Fibroblast of skin of scalp (primary cell): ENCODE data around the gene LRRC27.

ENCODE experiments used
- DNase-seq: peaks from one replicate; pipeline ENCODE4 v3.0.0-alpha.2; 2013

LRRC27 gene

GRCh38 chr10:132391676-132392020, 59.7 kb downstream of the LRRC27 start:
- DNase-seq, result no peak

- no peak for DNase-seq
These were observed 60.3 kb downstream of the LRRC27 start for GRCh38 chr10:132392184-132392800.

- no peak for DNase-seq
These were observed 61.1 kb downstream of the LRRC27 start for GRCh38 chr10:132392811-132393694.

- DNase-seq, result no peak
These were observed 61.7 kb downstream of the LRRC27 start for GRCh38 chr10:132393695-132394181.

- no peak for DNase-seq
These were observed 62.3 kb downstream of the LRRC27 start for GRCh38 chr10:132394201-132394811.

GRCh38 chr10:132394936-132395703, 63.1 kb downstream of the LRRC27 start:
- no peak for DNase-seq

- DNase-seq, result no peak
These were observed 63.9 kb downstream of the LRRC27 start for GRCh38 chr10:132395704-132396493.

GRCh38 chr10:132396494-132397035, 64.6 kb downstream of the LRRC27 start:
- DNase-seq, result peak; percentile 67

- DNase-seq, result peak; percentile 53
These were observed 65.1 kb downstream of the LRRC27 start, which contains the start of gene PWWP2B for GRCh38 chr10:132397036-132397541. TSS of gene PWWP2B (plus strand) at chr10:132397200. CDS start at chr10:132397227, 27 bp downstream.

GRCh38 chr10:132397671-132398565, 65.9 kb downstream of the LRRC27 start:
- DNase-seq, result peak; percentile 48

GRCh38 chr10:132398566-132398991, 66.6 kb downstream of the LRRC27 start:
- no peak for DNase-seq

- no peak for DNase-seq
These were observed 67.4 kb downstream of the LRRC27 start for GRCh38 chr10:132399117-132400035.

- no peak for DNase-seq
These were observed 68.1 kb downstream of the LRRC27 start for GRCh38 chr10:132400041-132400546.

GRCh38 chr10:132400547-132401151, 68.7 kb downstream of the LRRC27 start:
- no peak for DNase-seq

GRCh38 chr10:132401401-132402118, 69.6 kb downstream of the LRRC27 start:
- DNase-seq, result no peak

GRCh38 chr10:132402781-132403241, 70.8 kb downstream of the LRRC27 start:
- no peak for DNase-seq

- DNase-seq, result no peak
These were observed 71.6 kb downstream of the LRRC27 start for GRCh38 chr10:132403511-132404168.
